Esophagus muscularis mucosa (tissue), 3 donors: ENCODE measurements around the gene NRCAM.

ENCODE experiments used
- POLR2A ChIP-seq: fragments of 450-650 bp; IDR thresholded peaks from one replicate; pipeline ENCODE4 v1.6.1; 2017; ENCODE audit warnings: antibody characterized with exemption, moderate library complexity, mild to moderate bottlenecking, low read depth
- TF ChIP-seq, protein P1 (sequence below), 3 experiments: fragments of 200-600 bp in 2 of 3; fragments of 450-650 bp in 1 of 3; sonication (generic) in 2 of 3; IDR thresholded peaks; one replicate each; pipeline ENCODE4 v1.5.1; 2017 to 2019; ENCODE audit warnings: antibody characterized with exemption in 3 of 3, mild to moderate bottlenecking in 2 of 3, moderate library complexity in 1 of 3

DNA sequence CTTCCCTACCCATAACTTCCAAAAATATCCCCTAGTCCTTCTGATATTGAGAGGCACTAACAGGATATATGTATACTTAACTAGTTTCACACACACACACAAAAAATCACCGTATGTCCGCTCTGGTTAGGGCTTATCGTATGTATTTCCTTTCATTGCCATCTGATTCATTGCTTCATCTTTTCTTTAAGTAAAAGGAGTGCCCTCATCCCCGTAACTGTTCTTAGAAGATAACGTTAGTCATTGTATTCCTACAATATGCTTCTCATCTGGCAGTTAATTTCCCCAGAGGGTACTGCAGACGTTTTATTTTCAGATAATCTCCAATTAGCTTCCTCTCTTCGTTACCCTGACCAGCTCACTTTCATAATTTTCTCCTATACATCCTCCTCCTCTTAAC is 37.3 kb downstream of the NRCAM start:
- TF ChIP-seq, protein P1, sequence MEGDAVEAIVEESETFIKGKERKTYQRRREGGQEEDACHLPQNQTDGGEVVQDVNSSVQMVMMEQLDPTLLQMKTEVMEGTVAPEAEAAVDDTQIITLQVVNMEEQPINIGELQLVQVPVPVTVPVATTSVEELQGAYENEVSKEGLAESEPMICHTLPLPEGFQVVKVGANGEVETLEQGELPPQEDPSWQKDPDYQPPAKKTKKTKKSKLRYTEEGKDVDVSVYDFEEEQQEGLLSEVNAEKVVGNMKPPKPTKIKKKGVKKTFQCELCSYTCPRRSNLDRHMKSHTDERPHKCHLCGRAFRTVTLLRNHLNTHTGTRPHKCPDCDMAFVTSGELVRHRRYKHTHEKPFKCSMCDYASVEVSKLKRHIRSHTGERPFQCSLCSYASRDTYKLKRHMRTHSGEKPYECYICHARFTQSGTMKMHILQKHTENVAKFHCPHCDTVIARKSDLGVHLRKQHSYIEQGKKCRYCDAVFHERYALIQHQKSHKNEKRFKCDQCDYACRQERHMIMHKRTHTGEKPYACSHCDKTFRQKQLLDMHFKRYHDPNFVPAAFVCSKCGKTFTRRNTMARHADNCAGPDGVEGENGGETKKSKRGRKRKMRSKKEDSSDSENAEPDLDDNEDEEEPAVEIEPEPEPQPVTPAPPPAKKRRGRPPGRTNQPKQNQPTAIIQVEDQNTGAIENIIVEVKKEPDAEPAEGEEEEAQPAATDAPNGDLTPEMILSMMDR (IDR thresholded peaks at IDR 0.05) = no peak
- TF ChIP-seq POLR2A = no peak
